NCI-H2171 treated with DMSO at 0.1 percent for 48 hours (cell line): ENCODE results near the gene GPR37L1.
"Not testable (repeated sequence)": the region's sequence is repeated elsewhere in the genome, so short reads cannot be mapped to it uniquely, and the experiment has no call there.

Experiments
- DNase-seq: peaks from one replicate; lab custom pipeline; 2025; lab: John Stamatoyannopoulos, UW

GPR37L1 gene

GRCh38 chr1:202154766-202155477 lies 32.2 kb downstream of the GPR37L1 start:
- peak; percentile 14 for DNase-seq

- DNase-seq, result no peak
These were observed 32.8 kb downstream of the GPR37L1 start for GRCh38 chr1:202155478-202156021.

GRCh38 chr1:202156590-202156989 lies 33.9 kb downstream of the GPR37L1 start:
- no peak for DNase-seq

- DNase-seq, result no peak
These were observed 35.2 kb downstream of the GPR37L1 start for GRCh38 chr1:202157945-202158344.

- DNase-seq, result no peak
These were observed 36.3 kb downstream of the GPR37L1 start for GRCh38 chr1:202158810-202159533.

GRCh38 chr1:202159534-202160371 lies 37.0 kb downstream of the GPR37L1 start:
- no peak for DNase-seq

- DNase-seq, result no peak
These were observed 37.7 kb downstream of the GPR37L1 start, which contains the start of gene PTPN7 for GRCh38 chr1:202160377-202160940. PTPN7 (minus strand) TSS chr1:202160602; CDS start chr1:202159402, 1,200 bp downstream.

- DNase-seq, result no peak
These were observed 38.7 kb downstream of the GPR37L1 start for GRCh38 chr1:202161151-202162046.

GRCh38 chr1:202162047-202162417 lies 39.3 kb downstream of the GPR37L1 start:
- DNase-seq, result no peak

- no peak for DNase-seq
These were observed 39.9 kb downstream of the GPR37L1 start for GRCh38 chr1:202162418-202163280.

- DNase-seq, result no peak
These were observed 40.9 kb downstream of the GPR37L1 start for GRCh38 chr1:202163281-202164270.

- no peak for DNase-seq
These were observed 41.7 kb downstream of the GPR37L1 start for GRCh38 chr1:202164271-202165037.

- DNase-seq, result no peak
These were observed 42.7 kb downstream of the GPR37L1 start for GRCh38 chr1:202165267-202165941.

- no peak for DNase-seq
These were observed 43.5 kb downstream of the GPR37L1 start for GRCh38 chr1:202165942-202166843.

GRCh38 chr1:202167054-202167453 lies 44.3 kb downstream of the GPR37L1 start:
- not testable (repeated sequence) for DNase-seq
